Activated CD8-positive, alpha-beta memory T cell treated with anti-CD3 and anti-CD28 coated beads for 1 hour (primary cell): ENCODE measurements around the gene RAF1.
"Not testable (repeated sequence)": the region's sequence is repeated elsewhere in the genome, so short reads cannot be mapped to it uniquely, and the experiment has no call there.

Source experiments
- DNase-seq, 2 donors: peaks; one replicate each; pipeline ENCODE4 v3.0.0-alpha.2; 2020; ENCODE audit warnings: low read depth in 1 of 2; ENCODE audit errors: extremely low read depth in 1 of 2

Gene RAF1

DNA sequence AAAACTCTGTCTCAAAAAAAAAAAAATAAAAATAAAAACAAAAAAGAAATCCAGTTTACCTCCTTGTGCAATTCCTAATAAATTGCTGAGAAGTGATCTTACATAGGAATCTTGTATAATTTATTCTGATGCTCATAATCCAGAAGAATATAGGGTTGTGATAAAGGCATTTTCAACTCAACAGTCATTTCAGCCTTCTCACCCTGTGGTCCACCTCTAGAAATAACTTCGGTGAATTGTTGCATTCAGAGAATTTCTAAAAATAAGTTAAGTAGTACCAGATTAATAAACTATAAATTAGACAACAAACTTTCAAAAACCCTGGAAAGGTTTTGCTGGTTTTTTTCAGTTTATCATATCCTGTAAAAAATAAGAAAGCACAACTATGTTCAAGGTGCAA, 20.2 kb downstream of the RAF1 start:
- DNase-seq, result no peak

DNA sequence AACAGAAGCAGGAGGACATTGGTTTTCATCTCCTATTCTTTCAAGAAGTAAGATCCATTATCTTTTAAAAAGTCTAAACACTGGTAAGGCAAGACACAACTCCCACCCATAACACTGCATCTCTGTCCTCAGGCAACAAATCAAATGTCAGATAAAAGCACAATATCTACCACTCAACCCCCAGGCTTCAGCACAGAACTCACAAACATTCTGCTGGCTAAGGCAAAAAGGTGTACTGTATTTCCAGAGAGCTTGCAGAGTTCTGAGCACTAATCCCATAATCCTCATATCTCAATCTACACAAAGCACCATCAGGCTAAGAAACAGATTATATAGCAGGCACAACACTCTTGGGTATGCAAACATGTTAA, 20.9 kb downstream of the RAF1 start:
- no peak for DNase-seq

DNA sequence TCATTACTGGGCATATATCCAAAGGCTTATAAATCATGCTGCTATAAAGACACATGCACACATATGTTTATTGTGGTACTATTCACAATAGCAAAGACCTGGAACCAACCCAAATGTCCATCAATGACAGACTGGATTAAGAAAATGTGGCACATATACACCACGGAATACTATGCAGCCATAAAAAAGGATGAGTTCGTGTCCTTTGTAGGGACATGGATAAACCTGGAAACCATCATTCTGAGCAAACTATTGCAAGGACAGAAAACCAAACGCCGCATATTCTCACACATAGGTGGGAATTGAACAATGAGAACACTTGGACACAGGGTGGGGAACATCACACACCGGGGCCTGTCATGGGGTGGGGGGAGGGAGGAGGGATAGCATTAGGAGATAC, 23.1 kb downstream of the RAF1 start:
- not testable (repeated sequence) for DNase-seq

DNA sequence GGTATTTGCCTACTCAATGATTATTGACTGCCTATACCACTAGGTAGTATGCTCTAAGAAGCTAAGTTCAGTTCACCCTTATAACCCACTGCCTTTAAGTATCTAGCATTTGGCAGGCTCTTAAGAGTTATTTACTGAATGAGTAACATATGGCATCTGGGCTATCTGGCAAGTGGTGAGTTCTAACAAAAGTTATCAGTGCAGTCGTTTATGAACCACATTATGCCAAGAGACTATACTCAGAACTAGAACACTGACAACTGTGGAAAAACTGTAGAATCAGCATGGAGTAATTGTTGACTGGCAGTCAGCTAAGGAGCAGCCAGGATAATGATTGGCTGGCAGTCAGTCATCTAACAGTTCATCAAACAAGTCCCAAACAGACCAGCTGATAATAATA, 25.8 kb downstream of the RAF1 start:
- DNase-seq, result no peak

DNA sequence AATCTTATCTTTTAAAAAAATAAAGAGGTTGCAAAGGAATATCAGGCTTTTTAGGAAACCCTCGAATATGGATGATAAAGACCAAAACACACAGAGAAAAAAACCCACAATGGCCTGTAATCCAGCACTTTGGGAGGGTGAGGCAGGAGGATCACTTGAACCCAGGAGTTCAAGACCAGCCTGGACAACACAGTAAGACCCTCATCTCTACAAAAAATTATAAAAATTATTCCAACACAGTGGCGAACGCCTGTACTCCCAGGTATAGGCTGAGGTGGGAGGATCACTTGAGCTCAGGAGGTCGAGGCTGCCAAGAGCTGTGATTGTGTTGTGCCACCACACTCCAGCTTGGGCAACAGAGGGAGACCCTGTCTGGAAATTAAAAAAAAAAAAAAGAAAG, 30.8 kb downstream of the RAF1 start:
- DNase-seq, result no peak

DNA sequence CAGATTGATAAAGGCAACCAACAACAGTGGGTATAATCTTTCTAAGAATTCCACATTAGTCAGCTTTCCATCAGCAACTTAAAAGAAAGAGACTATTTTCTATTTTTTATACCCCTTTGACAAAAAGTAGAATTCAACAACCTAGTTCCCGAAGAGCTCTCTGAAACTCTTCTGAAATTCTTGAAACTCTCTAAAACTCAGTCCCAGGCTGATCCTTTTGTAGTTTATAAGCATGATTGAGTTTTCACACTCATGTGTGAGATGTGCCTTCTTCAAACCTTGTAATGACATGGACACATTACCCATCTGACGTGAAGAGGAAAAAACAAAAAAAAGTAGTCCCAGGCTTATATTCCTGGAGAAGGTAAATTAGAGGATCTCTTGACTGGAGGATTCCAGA, 31.4 kb downstream of the RAF1 start:
- DNase-seq, result no peak

DNA sequence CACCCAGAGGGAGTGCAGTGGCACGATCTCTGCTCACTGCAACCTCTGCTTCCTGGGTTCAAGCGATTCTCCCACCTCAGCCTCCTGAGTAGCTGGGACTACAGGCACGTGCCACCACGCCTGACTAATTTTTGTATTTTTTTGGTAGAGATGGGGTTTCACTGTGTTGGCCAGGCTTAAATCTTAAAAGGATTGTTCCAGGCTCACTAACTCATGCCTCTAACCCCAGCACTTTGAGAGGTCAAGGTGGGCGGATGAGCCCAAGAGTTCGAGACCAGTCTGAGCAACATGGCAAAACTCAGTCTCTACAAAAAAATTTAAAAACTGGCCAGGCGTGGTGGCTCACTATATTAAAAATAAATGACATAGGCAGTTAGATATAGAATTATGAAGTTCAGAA, 33.1 kb downstream of the RAF1 start:
- DNase-seq, result not testable (repeated sequence)

DNA sequence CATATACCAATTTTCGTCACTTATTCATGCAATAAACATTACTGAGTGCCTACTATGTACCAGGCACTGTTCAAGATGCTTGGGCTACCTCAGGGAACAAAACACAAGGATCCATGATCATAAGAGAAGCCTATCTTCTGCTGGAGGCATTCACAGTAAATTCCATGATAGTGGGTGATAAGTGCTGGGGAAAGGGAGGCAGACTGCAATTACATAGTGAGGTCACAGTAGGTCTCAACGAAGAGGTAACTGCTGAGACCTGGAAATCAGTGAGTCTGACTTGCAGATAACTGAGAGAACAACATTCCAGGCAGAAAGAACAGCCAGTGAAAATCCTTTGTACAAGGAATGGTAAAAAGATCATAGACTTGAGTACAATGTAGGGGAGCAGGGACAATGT, 33.6 kb downstream of the RAF1 start:
- DNase-seq, result no peak

DNA sequence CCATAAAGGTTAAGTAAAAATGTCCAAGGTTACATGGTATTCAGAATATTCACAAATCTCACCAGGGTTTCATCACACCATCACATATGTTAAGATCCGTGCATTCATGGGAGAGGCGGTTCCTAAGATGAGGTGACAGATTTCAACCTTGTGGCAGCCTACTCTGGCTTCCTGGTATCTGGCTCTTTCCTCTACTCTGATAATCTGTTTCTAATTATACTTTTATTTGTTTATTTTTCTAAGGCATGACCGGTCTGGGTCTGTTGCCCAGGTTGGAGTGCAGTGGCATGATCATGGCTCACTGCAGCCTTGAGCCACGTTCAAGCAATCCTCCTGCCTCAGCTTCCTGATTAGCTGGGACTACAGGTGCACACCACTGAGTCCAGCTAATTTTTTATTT, 34.4 kb downstream of the RAF1 start:
- no peak for DNase-seq

DNA sequence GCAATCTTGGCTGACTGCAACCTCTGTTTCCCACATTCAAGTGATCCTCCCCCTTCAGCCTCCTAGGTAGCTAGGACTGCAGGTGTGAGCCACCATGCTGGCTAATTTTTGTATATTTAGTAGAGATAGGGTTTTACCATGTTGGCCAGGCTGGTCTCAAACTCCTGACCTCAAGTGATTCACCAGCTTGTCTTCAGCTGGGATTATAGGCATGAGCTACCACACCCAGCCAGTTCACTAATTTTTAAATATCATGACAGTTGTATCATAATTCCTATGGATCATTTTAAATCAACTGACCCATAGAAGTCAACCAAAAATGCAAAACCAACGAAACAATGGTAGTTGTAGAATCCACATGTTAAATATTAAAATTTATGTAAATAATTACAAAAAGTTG, 35.1 kb downstream of the RAF1 start:
- DNase-seq, result no peak

DNA sequence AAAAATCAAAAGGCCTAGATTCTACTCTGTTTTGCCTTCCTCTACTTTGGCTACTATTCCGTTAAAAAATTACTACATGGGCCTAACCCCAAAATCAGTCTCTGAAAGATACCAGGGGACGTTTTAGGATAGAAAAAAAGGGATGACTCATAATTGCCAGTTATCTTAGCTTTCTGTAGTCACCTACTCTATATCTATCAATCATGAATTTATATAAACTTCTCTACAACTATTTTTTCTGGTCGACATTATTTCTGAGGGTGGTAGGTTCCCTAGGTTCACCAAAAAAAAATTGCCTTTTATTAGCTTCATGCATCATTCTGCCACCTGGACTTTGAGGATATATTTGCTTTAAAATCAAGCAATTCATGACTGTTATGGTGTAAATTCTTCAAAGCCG, 36.5 kb downstream of the RAF1 start:
- DNase-seq, result no peak

DNA sequence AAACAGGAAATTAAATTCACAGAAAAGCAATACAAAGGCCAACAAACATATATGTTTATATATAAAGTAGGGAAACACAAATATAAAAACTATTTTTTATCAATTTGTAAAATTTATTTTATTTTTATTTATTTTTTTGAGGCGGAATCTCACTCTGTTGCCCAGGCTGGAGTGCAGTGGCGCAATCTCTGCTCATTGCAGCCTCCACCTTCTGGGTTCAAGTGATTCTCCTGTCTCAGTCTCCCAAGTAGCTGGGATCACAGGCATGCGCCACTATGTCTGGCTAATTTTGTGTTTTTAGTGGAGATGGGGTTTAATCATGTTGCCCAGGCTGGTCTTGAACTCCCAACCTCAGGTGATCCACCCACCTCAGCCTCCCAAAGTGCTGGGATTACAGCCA, 39.0 kb downstream of the RAF1 start:
- DNase-seq, result not testable (repeated sequence)

DNA sequence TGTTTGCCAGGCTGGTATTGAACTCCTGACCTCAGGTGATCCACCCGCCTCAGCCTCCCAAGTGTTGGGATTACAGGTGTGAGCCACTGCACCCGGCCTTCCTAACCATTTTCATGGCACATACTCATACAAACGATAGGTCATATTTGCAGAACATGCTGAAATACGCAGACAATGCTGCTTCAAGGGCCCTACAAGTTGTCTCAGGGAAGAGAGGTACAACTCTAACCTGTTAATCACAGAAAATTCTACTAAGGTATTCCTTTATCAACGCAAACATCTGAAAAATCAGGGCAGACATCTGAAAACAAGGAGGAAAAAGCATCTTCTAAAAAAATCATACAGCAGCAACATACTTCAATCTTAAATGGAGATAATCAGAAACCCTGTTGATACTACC, 39.9 kb downstream of the RAF1 start:
- DNase-seq, result no peak

DNA sequence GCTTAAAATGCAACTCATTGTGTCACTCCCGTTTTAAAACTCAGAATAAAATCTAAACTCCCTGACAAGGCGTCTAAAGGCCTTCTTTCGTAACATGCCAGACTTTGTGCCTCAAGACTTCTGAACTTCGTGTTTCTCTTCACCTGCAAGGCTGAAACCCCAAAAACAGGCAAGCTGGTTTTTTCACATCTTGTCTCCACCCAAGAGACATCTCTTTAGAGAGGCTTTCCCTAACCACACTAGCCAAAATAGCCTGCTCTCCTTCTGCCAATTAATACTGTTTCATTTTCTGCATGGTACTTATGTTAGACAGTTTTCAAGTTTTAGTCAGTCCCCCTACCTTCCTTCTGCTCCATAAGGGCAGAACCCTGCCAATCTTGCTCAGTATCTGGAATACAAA, 41.6 kb downstream of the RAF1 start:
- no peak for DNase-seq

DNA sequence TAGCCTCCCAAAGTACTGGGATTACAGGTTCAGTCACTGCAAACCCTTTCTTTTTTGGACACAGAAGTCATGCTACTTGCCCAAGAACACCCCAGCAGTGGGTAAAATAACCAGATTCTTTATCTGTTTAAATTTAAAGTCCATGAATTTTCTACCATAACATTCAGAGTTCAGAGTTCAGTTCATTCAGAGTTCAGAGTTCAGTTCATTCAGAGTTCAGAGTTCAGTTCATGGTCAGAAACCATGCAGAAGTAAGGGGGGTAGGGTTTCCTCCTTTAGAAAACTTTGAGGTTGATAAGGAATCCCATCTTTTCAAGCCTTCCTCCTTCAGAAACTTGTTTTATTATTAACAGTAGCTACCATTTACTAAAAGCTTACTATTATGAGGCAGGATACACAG, 43.2 kb downstream of the RAF1 start:
- DNase-seq, result no peak

DNA sequence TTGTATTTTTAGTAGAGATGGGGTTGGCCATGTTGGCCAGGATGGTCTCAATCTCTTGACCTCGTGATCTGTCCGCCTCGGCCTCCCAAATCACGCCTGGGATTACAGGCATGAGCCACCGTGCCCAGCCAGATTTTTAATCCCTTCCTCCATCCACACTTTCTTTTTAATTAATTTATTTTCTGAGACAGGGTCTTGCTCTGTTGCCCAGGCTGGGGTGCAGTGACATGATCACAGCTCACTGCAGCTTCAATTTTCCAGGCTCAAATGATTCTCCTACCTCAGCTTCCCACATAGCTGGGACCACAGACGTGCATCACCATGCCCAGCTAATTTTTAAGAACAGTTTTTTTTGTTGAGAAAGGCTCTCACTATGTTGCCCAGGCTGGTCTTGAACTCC, 43.6 kb downstream of the RAF1 start:
- no peak for DNase-seq

DNA sequence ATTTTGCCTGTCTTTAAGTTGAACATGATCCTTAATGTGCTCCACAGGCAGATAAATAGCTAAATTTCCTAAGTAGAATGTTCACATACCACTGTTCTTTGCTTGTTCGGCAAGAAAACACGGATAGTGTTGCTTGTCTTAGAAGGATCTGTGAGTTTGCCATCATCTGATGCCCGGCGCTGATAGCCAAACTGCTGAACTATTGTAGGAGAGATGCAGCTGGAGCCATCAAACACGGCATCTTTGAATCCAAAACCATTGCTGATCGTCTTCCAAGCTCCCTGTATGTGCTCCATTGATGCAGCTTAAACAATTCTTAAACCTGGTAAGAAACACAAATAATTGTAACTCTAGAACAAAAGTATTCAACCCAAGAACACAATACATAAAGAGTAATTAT, 45.5 kb downstream of the RAF1 start:
- no peak for DNase-seq

DNA sequence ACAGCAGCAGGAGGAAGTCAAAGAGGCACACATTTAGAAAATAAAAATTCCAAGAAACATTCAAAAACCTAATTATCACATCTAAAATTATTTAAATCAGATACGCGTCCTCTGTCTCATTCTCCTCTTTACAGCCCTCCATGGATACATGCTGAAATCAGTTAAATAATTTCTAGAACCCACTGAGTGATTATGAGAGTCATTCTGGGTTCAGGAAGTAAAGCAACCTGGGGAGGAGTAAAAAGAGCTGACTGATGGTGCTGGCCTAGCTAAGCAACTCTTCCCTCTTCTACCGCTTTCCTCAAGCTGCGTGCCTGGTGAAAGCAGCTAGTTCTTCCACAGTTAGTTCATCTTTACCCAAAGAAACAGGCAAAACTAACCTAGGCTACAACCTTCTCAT, 48.7 kb downstream of the RAF1 start:
- no peak for DNase-seq

DNA sequence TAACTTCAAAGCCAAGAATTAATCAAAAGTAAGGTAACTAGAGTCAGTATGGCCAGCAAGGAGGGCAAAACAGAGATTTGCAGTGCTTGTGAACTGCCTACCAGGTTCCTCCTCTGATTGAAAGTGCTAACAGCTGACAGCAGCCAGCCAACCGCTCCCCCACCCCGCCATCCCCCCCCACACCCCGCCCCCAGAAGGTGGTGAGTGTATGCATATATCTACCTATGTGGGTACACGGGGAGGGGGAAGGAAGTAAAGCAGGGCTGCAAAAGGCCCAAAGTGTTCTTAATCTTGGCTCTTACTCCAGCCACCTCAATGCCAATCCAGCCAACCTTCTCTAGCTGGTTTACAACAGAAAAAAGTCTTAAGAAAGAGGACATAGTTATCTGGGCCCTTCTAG, 50.7 kb downstream of the RAF1 start:
- DNase-seq, result no peak

DNA sequence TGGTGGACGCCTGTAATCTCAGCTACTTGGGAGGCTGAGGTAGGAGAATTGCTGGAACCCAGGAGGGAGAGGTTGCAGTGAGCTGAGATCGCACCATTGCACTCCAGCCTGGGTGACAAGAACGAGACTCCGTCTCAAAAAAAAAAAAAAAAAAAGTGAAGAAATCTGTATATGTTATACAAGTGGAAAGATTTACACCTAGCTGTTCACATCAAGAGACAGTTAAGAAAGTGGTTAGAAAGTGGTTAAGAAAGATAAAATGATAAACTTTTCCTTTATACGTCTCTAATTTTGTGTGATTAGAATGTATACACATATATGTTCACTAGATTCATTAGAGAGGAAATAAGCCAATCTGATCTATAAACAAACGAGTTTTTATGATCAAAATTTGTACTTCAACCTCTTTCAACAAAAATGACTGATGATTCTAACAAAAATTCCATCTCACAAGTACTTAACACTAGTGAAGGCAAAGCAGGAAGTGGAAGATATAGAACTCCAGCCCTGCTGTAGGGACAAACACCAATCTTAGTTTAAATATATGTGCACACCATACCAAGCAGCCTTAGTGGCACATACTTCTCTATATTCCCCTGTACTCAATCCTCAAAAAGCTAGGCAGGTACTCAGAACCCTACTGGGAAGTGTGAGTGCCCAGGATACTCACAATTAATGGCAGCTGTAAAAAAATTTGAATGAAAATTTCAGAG, 51.2 kb downstream of the RAF1 start:
- DNase-seq, result no peak

DNA sequence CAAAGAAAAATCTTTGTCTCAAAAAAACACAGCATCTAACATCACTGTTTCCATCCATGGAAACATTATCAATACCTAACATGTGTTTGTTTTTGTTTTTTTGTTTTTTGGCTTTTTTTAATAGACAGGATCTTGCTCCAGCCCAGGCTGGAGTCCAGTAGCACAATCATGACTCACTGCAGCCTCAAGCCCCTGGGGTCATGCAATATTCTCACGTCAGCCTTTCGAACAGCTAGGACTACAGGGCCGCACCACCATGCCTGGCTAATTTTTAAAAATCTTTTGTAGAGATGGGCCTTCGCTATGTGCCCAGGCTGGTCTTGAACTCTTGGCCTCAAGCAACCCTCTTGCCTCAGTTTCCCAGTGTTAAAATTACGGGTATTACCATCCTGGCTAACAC, 52.8 kb downstream of the RAF1 start:
- DNase-seq, result no peak

DNA sequence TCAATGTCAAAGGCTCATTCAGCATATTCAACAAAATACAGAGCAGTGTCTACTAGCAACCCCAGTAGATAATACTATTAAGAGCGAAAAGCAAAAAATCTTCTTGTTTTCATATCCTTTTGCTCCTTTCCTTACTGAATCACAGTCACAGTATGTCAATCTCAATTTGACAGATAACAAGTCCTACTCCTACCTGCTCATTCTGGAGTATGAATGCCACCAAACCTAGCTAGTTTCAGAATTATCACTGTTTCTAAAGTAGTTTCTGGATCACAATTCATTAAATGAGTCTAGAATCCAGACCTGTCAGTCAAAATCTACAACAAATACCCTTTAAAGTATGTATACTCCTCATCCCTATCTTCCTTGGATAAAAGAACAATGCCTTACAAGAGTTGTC, 55.5 kb downstream of the RAF1 start:
- no peak for DNase-seq

DNA sequence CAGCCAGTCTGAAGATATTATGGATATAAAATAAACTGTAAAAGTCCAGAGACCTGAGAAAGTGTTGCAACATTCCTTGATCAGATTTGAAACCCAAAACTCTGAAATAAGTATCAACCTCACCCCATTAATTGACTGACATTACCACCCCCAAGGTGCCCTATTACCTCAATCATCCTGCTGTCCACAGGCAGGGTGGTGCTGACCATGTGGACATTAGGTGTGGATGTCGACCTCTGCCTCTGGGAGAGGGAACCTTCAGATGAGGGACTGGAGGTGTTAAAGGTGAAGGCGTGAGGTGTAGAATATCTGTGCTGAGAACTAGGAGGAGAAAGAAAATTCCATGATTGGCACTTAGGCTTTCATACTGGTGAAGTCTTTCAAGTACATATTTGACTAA, 59.9 kb downstream of the RAF1 start:
- no peak for DNase-seq

DNA sequence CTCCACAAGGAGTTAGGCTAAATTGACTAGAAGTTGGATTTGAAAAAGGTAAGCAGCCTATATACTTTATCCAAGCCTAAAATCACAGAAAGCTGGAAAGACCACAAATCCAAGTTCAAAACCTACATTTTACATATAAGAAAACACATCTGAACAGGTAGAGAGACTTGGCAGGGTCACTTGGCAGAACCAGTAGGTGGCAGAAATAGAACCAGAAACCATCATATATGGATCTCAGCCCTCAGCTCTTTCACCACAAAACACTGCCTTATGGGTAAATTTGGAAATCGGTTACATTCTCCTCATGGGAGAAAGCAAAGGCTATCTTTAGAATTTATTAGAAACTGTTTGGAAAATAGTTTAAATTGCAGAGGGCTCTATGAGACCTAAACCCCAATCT, 62.8 kb downstream of the RAF1 start:
- no peak for DNase-seq
